Lung (tissue), 12 donors: ENCODE results near the gene TSPEAR. TPM values are rescaled to one million over a fixed set of nuclear protein-coding genes. Genes with fewer than 3 reads are reported as not detected.

Source experiments
- ATAC-seq: fragments of 200-7000 bp; cut with Tn5 transposase; one replicate; pipeline ENCODE4 v1.9.1; 2020; ENCODE audit warnings: moderate number of reproducible peaks; ENCODE audit not compliant: insufficient read depth, low FRiP score
- DNase-seq, 3 donors: peaks; one replicate each; pipeline ENCODE4 v3.0.0-alpha.2; 2013 to 2017
- H3K27ac ChIP-seq, 2 donors: one replicate each; pipeline ENCODE4 v1.5.1; 2013; ENCODE audit warnings: mild to moderate bottlenecking in 2 of 2, moderate library complexity in 2 of 2, control low read depth in 1 of 2, inconsistent platforms in 1 of 2, low read depth in 1 of 2, low read length in 1 of 2
- H3K27me3 ChIP-seq, 3 donors: one replicate each; pipeline ENCODE4 v1.5.1; 2013; ENCODE audit warnings: low read length in 2 of 3; ENCODE audit not compliant: control insufficient read depth in 3 of 3, insufficient read depth in 3 of 3
- H3K36me3 ChIP-seq, 4 donors: one replicate each; pipeline ENCODE4 v1.5.1; 2013; ENCODE audit warnings: low read length in 4 of 4, mild to moderate bottlenecking in 1 of 4, moderate library complexity in 1 of 4; ENCODE audit not compliant: control insufficient read depth in 4 of 4, insufficient read depth in 4 of 4
- H3K4me1 ChIP-seq, 5 donors: one replicate each; pipeline ENCODE4 v1.5.1; 2013; ENCODE audit warnings: low read length in 5 of 5, mild to moderate bottlenecking in 2 of 5, moderate library complexity in 1 of 5; ENCODE audit not compliant: control insufficient read depth in 5 of 5, insufficient read depth in 5 of 5
- H3K4me3 ChIP-seq: one replicate; pipeline ENCODE4 v1.5.1; 2013; ENCODE audit warnings: mild to moderate bottlenecking, control low read depth, moderate library complexity
- H3K9ac ChIP-seq, 2 donors: one replicate each; pipeline ENCODE4 v1.5.1; 2013; ENCODE audit warnings: low read length in 2 of 2, control low read depth in 1 of 2; ENCODE audit not compliant: insufficient read depth in 1 of 2
- H3K9me3 ChIP-seq, 4 donors: one replicate each; pipeline ENCODE4 v1.5.1; 2013; ENCODE audit warnings: low read length in 3 of 4, mild to moderate bottlenecking in 1 of 4, moderate library complexity in 1 of 4; ENCODE audit not compliant: control insufficient read depth in 4 of 4, insufficient read depth in 3 of 4
- WGBS, 2 donors: extraction: QIAGEN DNeasy Blood & Tissue Kit; methylation state at CpG; one replicate each; pipeline ENCODE4 v1.1.7; 2013; 5-methylcytosine and 5-hydroxymethylcytosine counted together
- polyA plus RNA-seq, 2 donors: library from polyadenylated mRNA; stranded (reverse); fragments of 200-250 nt; gene quantifications; one replicate each; pipeline ENCODE4 v1.2.1, GENCODE V29; 2013
- total RNA-seq, 2 donors: library from RNA; depleted of rRNA in 1 of 2; stranded (reverse); fragments of >200 nt in 1 of 2; gene quantifications; one replicate each; pipeline ENCODE4 v1.2.1, GENCODE V29; 2014 to 2021
- TF ChIP-seq, protein P1 (sequence below): IDR thresholded peaks from 2 replicates; pipeline ENCODE4 v1.5.1; 2012; ENCODE audit warnings: mild to moderate bottlenecking; ENCODE audit errors: control extremely low read depth, extremely low read depth
- donor health status: control.
- donor health status: control.
- donor health status: Bipolar disorder and iron deficiency.
- donor health status: healthy.
- donor health status: DM: yes; HTN: yes; CAD: no.

Gene TSPEAR
- total and polyA plus RNA-seq, 4 donors: 0.02 to 2.1 (median 0.27) TPM

DNA sequence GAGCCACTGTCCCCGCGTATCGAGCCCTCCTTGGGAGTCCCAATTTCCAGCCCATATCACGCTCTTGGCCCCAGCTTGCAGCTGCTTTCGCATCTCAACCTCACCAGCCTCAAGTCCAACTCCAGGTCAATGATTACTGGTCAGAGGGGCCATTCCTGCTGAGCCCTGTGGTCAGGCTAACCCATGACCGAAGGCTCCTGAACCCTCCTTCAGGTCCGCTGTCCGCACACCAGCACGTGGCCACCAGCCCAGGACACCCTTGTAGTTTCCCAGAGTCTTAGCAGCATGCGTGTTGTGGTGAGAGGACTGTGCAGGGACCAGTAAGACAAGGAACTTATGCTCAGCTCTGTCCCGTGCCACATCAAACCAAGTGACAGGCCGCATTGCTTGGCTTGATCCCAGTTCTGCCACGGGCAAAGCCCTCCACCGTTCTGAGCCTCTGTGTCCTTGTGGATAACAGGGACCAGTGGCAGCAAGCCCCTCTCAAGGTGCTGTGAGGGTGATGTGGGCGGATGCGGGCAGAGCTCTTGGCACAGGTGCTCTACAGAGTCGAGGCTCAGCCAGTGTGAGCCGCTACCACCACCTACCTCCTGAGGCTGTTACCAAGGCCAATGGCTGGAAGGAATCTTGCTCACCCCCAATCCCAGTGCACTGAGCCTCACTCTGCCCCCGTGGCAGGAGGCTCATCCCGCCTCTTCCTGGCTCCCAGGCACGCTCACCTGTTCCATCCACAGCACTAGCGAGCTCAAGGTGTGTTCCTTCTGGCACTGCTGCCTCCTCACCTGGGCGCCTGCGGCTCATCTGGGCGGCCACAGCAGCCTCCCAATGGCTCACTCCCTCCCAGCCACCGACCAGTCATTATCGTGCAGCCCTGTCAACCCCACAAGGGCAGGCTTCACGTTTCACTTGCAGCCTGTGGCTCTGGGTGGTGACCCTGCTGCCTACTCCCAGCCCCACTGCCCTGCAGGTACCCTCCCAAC is 191.7 kb downstream of the TSPEAR start:
- Histone ChIP-seq H3K36me3 (no peaks in the 10 kb centered on the region), H3K4me3 (no peak overlapping the region), H3K27me3 (no peaks in the 10 kb centered on the region), H3K27ac (no peak overlapping the region), H3K9ac (no peak overlapping the region), H3K9me3 (peaks cover 0 to 6% (median 0%) of the 10 kb centered on the region in 4 donors), H3K4me1 (no peaks in the 10 kb centered on the region)
- no peak for DNase-seq
- ATAC-seq: no peak
- 87 to 92% methylated on average over 28 of the region's 28 CpGs for WGBS, 2 donors
- TF ChIP-seq, protein P1, sequence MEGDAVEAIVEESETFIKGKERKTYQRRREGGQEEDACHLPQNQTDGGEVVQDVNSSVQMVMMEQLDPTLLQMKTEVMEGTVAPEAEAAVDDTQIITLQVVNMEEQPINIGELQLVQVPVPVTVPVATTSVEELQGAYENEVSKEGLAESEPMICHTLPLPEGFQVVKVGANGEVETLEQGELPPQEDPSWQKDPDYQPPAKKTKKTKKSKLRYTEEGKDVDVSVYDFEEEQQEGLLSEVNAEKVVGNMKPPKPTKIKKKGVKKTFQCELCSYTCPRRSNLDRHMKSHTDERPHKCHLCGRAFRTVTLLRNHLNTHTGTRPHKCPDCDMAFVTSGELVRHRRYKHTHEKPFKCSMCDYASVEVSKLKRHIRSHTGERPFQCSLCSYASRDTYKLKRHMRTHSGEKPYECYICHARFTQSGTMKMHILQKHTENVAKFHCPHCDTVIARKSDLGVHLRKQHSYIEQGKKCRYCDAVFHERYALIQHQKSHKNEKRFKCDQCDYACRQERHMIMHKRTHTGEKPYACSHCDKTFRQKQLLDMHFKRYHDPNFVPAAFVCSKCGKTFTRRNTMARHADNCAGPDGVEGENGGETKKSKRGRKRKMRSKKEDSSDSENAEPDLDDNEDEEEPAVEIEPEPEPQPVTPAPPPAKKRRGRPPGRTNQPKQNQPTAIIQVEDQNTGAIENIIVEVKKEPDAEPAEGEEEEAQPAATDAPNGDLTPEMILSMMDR: no peak

DNA sequence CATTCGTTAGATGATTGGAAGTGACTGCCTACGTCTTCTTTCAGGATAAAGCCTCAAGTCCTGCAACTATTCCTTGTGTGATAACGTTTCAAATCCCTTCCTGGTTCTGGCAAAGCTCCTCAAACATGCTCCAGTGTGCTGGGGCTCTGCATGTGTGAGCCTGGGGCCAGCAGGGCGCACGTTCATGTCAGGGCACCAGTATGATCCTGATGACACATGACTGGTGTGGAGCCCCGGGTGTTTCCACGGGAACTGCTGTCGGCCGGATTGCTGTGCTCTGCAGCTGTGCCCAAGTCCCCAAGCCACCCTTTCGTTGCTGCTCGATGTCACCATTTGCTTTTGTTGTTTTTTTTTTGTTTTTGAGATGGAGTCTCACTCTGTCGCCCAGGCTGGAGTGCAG is 192.7 kb downstream of the TSPEAR start:
- TF ChIP-seq, protein P1: no peak
- H3K4me1 ChIP-seq: no peaks in the 10 kb centered on the region
- no peaks in the 10 kb centered on the region for H3K27me3 ChIP-seq
- no peak overlapping the region for H3K9ac ChIP-seq
- peaks cover 0 to 6% (median 0%) of the 10 kb centered on the region in 4 donors for H3K9me3 ChIP-seq
- H3K4me3 ChIP-seq: no peak overlapping the region
- 76 to 84% methylated on average over 12 of the region's 12 CpGs for WGBS, 2 donors
- H3K27ac ChIP-seq: no peak overlapping the region
- no peaks in the 10 kb centered on the region for H3K36me3 ChIP-seq
- DNase-seq (no peak), ATAC-seq (no peak)

DNA sequence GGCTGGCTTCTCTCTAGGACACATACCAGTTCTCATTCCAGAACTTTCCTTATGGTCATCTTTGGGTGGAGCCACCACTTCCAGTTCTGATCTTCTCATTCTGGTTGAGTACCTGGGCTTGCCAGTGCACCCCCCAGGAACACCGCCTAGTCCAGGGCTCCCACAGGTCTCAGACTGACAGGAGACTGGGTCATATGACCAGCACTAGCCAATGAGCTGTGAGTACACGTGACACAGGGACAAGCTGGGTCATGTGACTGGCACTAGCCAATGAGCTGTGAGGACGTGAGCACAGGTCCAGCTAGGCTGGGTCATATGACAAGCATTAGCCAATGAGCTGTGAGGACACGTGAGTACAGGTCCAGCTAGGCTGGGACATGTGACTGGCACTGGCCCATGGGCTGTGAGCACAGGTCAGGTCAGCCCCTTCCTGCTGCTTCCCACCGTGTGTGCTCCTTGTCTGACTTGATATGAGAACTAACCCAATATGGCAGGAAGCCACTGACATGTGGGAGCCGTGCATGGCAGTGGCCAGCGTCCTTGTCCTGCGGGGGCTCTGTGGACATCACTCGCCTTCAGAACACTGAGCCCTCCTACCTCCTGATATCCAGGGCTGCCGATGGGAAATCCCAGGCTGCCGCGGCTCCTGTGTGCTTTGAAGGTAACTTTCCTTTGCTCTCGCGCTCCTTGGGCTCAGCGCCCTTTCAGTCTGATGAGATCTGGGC is 194.0 kb downstream of the TSPEAR start:
- no peak for ATAC-seq

More for the DNA sequence above, 194.0 kb downstream of the TSPEAR start:
- Histone ChIP-seq H3K9ac (no peak overlapping the region), H3K4me1 (no peaks in the 10 kb centered on the region), H3K36me3 (no peaks in the 10 kb centered on the region), H3K27me3 (no peaks in the 10 kb centered on the region), H3K4me3 (no peak overlapping the region), H3K9me3 (peaks cover 0 to 6% (median 0%) of the 10 kb centered on the region in 4 donors), H3K27ac (no peak overlapping the region)
- no peak for DNase-seq
- WGBS, 2 donors: 82 to 87% methylated on average over 15 of the region's 15 CpGs
- TF ChIP-seq, protein P1: no peak
